Skin epidermis (tissue), 12 donors: ENCODE results near the gene LPIN1.

Experiments
- H3K27ac ChIP-seq, 21 experiments: fragments of 200-600 bp; sonication (generic) in 11 of 21; one replicate each; pipeline ENCODE4 v1.5.0; 2020; ENCODE audit warnings: mild to moderate bottlenecking in 3 of 21, inconsistent platforms in 2 of 21, moderate library complexity in 2 of 21
- H3K4me3 ChIP-seq, 7 experiments: fragments of 200-600 bp; sonication (generic) in 2 of 7; one replicate each; pipeline ENCODE4 v1.5.0; 2020; ENCODE audit warnings: inconsistent platforms in 2 of 7, mild to moderate bottlenecking in 2 of 7, moderate library complexity in 1 of 7

The LPIN1 gene

DNA sequence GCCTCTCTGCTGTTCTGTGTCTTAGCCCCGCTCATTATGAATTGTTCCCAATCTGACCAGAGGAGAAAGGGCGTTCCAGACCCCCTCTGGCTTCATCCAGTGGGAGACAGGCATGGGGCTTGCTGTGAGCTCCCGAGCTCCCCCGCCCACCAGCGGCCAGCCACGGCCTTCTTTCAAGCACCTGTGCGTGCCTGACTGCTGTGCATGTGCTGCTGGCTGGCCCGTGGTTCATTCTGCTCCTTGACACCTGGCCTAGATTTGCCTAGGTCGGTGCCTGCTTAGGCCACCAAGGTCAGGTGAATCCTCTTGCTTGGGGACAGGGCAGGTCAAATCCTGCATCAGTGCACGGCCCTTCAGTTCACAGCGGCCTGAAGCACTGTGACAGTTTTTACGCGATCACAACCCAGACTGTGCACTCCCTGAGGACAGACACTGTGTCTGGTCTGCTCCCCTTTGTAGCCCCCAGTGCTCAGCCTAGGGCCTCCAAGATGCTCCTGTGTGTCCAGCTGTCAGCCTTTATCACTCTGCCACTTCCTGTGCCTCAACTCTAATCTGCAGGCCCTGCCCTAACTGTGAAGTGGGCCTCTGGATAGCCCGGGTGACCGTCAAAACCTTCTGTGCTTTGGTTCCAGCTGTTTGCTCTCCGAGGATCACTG is 3.6 kb upstream of the LPIN1 start:
- Histone ChIP-seq H3K27ac (peak overlapping the region in 1 of 21 experiments; percentile 2), H3K4me3 (no peak overlapping the region)

DNA sequence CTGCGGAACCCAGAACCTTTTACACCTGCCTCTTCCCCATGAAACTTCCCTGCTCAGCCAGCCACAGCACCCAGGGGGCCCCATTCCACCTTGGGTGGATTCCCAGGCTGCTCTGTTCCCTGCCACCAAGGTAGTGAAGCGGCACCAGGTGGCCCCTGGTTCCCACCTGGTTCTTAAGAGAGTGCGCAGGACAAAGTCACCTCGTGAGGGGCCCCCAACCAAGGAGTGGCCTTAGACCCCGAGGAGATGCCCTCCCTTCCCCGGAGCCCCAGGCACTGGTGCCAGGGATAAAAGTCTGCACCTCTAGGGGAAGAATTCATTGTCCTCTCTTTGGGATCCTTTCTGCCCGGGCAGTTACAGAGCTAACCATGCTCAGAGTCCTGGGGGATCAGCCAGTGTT is 3.1 kb upstream of the LPIN1 start:
- H3K4me3 ChIP-seq, result no peak overlapping the region

DNA sequence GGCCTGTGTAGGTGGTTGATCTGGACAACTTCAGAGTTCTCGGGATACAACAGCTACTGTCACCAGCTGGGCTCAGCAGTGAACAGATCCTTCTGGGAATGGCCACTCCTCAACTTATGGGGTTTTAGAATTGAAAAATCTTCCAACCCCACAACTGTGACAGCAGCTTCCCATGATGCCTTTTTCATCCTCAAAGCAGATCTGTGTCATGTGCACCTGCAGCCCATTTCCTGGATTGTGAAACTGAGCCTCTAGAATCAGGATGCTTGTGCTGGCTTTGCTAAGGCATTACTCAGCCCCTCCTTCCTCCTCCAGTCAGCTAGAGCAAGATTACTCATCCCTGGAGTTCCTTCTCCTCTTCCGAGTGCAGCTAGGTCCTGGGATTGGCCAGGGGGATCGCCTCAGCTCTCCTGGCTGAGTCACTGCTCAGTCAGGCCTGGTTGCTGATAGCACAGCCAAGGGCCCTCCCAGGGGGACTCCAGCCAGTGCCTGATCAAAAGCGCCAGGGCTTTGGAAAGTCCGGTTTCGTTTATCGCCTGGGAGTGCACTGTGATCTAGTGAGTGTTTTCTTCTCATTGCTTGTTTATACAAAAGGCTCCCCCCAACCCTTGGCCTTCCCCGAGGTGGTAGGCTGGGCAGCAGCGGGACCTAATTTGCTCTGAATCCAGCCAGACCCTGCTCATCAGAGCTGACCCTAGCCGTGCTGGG is 2.4 kb upstream of the LPIN1 start:
- peak overlapping the region in 17 of 21 experiments; percentile 11 to 82 (median 51) for H3K27ac ChIP-seq
- H3K4me3 ChIP-seq, result no peak overlapping the region

More for the DNA sequence above, 3.1 kb upstream of the LPIN1 start:
- H3K27ac ChIP-seq, result peak overlapping the region in 9 of 21 experiments; percentile 2 to 77 (median 53)

DNA sequence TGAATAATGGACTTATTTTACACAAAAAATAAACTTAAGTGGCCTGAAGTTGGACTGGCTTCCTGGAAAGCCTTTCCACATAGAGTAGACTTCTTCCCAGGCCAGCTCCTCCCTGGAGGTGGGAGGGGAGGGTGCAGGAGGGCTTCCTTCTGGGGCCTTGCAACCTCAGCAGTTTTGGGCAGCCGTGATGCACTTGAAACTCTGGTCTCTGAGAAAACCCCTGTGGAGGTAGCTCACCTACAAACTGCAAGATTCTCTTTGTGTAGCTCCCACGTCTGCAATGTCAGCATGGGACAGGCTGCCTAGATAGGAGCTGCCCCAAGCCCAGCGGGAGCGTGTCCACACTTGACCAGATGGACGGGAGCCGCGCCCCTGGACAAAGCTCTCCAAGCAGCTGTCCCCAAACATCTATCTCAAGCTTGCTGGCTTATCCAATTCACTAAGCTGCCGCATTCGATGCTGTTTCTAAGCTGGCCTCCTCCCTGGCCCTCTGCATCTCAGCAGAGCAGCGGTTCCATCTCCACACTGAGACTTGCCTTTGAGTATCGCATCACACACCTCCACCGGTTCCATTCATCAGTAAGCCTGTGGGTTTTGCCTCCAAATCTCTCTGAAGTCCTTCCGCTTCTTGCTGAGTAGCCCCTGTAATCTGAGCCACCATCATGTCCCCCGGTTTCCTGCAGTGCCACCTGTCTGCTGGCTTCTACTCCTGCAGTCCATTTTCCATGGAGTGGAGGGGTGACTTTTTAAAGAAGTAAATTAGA is 1.6 kb upstream of the LPIN1 start:
- Histone ChIP-seq H3K4me3 (no peak overlapping the region), H3K27ac (peak overlapping the region in 17 of 21 experiments; percentile 11 to 82 (median 51))

DNA sequence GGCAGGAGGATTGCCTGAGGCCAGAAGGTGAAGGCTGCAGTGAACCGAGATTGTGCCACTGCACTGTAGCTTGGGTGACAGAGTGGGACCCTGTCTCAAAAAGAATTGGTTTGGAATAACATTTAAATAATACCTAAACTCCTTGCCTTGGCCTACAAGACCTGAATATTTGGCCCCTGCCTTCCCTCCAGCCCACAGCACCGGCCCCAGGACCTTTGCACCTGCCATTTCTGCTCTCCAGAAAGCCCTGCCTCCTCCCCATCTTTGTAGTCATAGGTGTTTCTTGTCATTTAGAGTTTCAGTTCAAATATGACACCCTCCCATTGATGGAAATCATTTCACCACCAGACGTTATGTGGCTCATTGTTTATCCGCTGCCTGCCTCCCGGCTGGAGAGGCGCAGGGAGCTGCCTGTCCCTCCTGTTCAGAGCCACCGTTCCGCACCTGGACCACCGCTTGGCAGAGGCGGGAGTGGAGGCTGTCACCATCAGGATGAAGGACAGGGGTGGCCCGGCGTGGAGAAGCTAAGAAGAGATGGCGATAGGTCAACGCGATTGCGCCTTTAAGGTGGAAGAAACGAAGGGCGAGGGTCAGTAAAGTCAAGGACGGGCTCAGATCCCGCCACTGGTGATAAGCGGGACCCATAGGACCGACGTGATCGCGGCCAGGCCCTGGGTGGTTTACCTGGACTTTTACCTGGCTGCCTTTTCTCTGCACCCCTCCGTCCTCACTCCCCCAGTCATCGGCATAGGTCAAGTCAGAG is 638 bp upstream of the LPIN1 start:
- peak overlapping the region; percentile 56 to 88 (median 72) for H3K4me3 ChIP-seq

DNA sequence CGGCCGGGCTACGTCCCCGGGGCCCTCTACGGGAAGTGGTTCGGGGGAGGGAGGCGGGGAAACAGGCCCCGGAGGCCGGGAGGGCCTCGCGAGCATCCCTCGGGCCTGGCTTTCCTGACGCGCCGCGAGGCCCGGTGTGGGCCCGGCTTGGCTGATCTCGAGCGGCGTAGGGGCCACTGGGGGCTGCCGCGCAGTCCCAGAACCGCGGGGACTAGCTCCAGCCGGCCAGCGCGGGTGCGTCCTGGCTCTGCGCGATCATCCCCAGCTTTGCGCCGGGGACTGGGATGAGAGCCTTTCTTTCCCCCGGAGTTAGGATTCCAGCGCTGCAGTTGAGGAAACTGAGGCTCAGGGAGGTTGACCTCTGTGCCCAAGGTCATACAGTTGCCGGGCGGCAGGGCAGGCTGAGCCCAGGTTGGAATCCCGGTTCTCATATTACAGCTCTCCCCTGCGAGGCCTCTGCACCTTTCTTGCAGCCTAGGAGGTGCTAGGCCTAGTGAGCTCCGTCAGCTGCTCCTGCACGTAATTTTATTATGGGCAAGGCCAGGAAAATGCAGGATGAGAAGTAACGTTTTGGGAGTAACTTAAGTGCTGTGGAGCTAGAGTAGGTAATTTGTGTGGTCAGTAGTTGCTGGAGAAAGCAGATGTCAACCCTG is 501 bp downstream of the LPIN1 start:
- Histone ChIP-seq H3K27ac (peak overlapping the region; percentile 65 to 90 (median 85)), H3K4me3 (peak overlapping the region; percentile 56 to 88 (median 72))

More for the DNA sequence above, 638 bp upstream of the LPIN1 start:
- peak overlapping the region in 18 of 21 experiments; percentile 5 to 90 (median 84) for H3K27ac ChIP-seq

DNA sequence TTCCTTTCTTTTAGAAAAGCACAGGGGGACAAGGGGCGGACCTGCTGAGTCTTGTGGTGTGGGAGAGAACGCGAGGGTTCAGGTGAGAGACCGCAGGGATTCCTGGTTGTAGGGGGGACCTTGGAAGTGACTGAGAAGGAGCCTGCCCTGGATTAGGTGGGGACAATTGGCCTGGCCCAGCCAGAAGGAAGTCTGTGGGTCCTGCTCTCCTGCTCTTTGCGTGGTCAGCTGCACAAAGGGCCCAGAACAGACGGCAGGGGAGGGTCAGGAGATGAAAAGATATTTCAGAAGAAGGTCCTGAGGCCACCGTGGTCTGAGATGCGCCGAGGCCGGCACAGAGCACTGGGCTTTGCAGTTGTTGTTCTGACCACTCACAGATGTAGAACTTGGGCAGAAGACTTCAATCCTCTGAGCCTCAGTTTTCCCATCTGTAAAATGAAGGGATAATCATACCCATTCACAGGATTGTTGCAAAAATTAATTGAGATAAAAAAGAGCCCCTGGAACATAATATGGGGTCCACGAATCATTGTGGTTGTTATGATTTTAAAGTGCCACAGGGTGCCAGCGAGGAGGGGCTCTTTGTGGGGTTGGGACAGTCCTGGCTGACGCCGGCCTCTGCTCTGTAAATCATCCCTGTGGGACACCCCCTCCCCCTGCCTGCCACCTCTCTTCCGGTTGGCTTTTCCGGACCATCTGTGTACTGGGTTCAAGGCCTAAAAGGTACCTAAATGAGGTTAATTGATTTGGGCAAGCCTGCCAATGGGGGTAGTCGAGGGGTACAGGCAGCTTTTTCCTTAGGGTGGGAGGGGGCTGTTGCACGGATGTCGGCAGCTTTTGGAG is 1.8 kb downstream of the LPIN1 start:
- Histone ChIP-seq H3K27ac (peak overlapping the region in 4 of 21 experiments; percentile 29 to 90 (median 88)), H3K4me3 (peak overlapping the region in 3 of 7 experiments; percentile 56 to 72 (median 72))

DNA sequence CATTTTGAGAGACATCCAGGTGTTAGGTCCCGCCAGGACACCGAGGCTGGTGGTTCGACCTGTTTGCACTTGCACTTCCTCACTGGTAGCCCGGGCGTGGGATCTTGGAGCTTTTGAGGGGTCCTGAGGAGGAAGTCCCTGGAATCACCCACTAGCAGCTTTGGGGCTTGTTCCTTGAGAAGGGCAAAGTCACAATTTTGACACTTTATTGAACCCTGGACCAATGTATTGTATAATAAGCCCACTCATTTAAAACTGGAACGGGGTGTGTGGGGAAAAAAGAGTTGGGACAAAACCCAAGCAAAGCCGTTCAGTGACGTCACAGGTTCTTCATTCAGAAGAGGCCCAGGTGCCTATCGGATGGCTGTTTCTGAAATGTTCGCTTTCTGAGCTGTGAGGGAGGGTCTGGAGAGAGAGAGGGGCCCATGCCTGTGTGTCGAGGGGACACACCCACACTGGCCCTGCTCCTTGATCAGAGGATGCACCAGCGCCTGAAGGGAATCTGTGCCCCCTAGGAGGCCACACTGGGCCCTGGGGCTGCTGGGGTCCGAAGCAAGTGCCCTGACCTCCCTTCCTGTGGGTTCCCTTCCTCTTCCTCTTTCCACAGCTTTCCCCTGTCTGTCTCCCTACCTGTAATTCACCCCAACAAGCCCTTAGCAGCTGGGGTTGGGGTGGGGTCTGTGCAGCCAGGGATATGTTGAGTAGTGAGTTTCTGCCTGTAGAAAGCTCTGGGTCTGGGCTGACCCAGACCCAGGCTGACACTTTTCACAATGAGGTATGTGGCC is 2.6 kb downstream of the LPIN1 start:
- no peak overlapping the region for H3K4me3 ChIP-seq
- H3K27ac ChIP-seq, result peak overlapping the region in 9 of 21 experiments; percentile 12 to 88 (median 41)

DNA sequence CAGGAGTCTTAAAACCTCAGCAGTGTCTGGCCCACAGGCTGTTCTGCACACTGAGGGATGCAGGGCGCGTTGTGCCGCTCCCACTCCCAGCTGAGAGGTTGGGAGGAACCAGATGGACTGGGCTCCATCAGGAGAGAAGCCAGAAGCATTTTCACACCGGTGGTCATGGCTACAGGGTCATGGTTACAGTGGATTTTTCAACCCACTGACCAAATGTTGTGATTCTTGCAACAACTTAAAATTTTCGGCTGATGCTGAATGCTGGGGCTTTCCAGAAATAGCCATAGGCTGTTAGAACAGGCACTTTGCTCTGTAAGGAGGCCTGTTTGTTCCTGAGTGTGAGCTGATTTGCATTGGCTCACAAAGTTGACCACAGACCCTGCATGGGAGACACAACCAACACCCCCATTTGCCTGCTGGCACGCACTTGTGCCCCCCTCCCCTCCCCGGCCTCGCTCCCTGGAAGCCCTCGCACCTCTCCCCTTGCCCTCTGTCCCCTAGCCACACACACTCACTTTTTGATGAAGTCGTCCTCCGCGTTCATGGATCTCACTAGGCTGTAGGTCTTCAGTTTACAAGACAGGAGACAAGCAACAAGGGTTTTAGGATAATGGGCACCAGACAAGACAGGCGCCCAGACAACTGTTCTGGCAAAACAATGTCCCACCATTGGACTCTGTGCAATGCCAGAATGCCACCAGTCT is 3.4 kb downstream of the LPIN1 start:
- Histone ChIP-seq H3K4me3 (no peak overlapping the region), H3K27ac (peak overlapping the region in 12 of 21 experiments; percentile 1 to 60 (median 32))

DNA sequence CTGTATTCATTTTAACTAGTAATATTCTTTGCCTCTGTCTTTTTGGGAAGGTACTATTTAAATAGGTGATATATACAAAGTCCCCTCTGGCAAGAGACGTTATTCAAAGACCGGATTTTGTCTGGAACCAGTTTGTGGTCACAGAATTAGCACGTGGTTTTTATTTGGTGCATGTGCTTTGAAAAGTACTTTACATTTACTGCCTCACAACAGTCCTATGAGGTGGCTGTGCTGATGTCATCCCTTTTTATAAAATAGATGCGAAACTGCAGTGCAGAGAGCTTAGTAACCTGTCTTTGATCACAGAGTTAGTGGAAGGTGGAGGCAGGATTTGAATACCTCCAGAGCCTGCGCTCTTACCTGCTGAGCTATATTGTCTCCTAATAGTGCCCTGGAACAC is 4.0 kb downstream of the LPIN1 start:
- Histone ChIP-seq H3K4me3 (no peak overlapping the region), H3K27ac (peak overlapping the region in 8 of 21 experiments; percentile 1 to 60 (median 21))

DNA sequence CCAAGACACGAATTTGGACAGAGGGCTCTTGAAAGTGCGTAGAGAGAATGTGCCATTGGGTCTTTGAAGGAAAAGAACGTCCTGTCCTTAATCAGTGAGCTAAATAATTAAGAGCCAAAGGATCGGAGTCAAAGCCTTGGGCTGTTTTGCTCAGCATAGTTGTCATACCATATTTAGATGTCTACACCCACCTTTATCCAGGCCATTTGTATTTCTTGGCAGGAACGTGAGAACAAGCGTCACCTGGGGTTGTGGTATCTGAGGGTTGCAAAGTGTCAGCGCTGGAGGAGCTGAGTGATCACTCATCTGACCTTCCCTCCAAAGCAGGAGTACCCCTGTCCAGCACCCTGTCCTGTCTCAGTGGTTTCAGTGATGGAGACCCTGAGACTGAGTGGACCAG is 4.5 kb downstream of the LPIN1 start:
- Histone ChIP-seq H3K4me3 (no peak overlapping the region), H3K27ac (peak overlapping the region in 5 of 21 experiments; percentile 2 to 60 (median 9))

DNA sequence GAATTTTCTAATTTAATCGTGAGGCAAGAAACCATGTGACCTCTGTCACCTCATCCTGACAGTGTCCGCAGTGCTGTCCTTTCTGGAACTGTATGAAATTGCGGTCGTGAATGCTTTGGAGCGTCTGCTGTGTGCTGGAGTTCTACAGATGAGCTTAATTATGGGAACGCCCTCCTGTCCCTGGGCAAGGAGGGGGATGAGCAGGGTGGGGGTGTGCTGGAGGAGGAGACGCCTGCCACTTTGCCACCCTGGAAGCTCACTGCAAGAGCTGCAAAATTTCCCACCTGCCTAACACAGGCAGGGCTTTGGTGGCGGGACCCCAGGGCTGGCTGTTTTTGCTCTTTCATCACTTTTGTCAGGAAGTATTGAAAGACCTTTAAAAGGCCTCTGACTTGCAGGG is 6.5 kb downstream of the LPIN1 start:
- Histone ChIP-seq H3K27ac (peak overlapping the region in 12 of 21 experiments; percentile 8 to 79 (median 54)), H3K4me3 (no peak overlapping the region)

DNA sequence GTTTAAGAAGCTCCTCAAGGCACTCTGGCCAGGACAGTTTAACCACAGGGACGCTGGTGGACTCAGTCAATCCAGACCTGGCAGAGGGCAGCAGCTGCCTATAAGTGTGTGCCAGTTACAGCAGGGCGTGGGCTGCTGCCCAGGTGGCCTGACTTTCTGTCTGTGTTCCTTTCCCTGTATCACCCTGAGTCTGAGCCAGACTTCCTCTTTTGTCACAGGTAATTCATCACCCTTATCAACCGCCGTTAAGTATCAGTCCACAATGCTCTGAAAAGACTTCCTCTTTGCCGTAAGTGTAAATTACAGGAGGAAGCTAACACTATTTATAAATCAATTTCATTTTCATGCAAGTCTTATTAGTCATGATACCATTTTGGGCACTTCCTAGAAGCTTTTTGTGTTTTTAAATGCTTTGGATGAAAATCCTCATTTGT is 7.0 kb downstream of the LPIN1 start:
- Histone ChIP-seq H3K27ac (peak overlapping the region in 16 of 21 experiments; percentile 3 to 82 (median 52)), H3K4me3 (peak overlapping the region in 2 of 7 experiments; percentile 0 to 12)

DNA sequence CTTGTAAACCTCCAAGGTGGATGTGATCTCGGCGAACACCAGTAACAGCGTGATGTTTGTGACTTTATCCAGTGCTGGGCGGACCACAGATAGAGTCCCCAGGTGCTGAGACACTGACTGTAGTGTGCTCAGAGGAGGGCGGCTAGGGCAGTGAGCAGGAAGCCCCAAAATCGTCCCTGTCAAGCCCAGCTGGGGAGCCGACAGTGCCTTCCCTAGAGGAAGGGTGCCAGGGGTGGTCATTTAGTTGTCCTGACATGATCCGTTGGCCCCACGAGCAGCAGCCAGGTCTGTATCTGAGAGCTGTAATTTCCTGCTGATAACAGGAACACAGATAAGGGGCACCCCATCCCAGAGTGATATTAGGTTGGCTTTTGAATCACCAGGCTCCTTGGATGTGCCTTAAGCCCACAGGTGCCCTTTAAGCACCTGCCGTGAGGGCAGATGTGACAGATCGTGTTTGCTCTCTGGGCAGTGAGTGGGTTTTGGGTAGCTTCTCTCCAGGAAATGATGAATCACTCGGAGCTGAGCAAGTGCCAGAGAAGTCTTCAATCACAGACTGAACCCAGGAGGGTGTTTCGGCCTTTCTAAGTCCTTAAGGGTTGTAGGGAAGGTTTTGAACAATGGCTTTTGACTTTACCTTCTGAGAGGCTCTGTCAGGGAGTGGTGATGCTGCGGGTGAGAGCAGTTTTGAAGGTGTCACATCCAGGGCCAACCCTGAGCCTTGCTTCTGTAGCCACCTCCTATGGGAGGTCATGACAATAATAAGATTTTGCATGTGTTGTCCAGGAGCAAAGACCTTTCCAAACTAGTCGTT is 7.7 kb downstream of the LPIN1 start:
- Histone ChIP-seq H3K4me3 (peak overlapping the region in 2 of 7 experiments; percentile 0 to 12), H3K27ac (peak overlapping the region in 17 of 21 experiments; percentile 1 to 82 (median 54))

DNA sequence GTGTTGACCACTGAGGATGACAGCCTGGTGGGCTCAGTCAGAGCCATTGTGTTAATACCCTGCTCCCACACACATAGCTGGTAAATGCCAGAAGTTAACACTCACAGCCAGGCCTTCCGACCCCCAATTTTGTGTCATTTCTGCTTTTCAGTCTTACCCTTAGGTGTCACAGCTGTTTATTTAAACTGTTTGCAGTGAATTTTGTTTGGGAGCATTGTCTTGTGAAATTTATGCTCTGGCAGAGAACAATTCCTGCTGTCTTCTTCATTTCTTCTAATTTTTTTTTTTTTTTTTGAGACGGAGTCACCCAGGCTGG is 8.2 kb downstream of the LPIN1 start:
- no peak overlapping the region for H3K4me3 ChIP-seq
- peak overlapping the region in 10 of 21 experiments; percentile 1 to 82 (median 58) for H3K27ac ChIP-seq

DNA sequence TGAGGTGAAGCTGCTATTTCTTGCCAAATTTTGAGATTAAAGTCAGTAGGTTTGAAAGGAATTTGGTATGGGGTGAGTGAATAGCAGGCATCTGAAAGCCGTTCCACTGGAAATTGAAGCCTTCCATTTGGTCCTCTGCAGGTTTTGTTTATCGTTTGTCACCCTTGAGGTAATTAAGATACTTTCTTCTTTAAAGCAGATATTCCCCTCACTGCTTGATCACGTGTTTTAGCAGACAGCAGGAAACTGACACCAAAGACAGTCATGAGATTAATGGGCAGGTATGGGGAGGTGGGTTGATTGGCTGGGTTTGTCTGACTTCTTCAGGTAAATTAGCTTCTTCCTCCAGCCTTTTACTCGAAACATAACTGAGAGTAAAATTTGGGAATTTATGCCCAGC is 10.7 kb downstream of the LPIN1 start:
- no peak overlapping the region for H3K4me3 ChIP-seq
- no peak overlapping the region for H3K27ac ChIP-seq
